Small intestine (tissue), 7 donors: ENCODE results near the gene CFAP221. TPM values are rescaled to one million over a fixed set of nuclear protein-coding genes. Genes with fewer than 3 reads are reported as not detected.

Experiments used
- DNase-seq, 2 donors: peaks; one replicate each; pipeline versions ENCODE4 v3.0.0 to v3.0.0-alpha.2; 2013
- FAIRE-seq: peaks from 2 replicates; lab custom pipeline; 2012; peaks lifted over from hg19 to GRCh38; lab: Jason Lieb, UNC
- H3K27ac ChIP-seq, 3 donors: one replicate each; pipeline ENCODE4 v1.5.1; 2013; ENCODE audit warnings: low read length in 2 of 3, mild to moderate bottlenecking in 2 of 3, control low read depth in 1 of 3, inconsistent platforms in 1 of 3, low read depth in 1 of 3, moderate library complexity in 1 of 3
- H3K27me3 ChIP-seq, 3 donors: one replicate each; pipeline ENCODE4 v1.6.1; 2013; ENCODE audit warnings: low read length in 3 of 3, inconsistent platforms in 1 of 3; ENCODE audit not compliant: control insufficient read depth in 3 of 3, insufficient read depth in 3 of 3
- H3K36me3 ChIP-seq, 3 donors: one replicate each; pipeline ENCODE4 v1.6.1; 2013; ENCODE audit warnings: low read length in 3 of 3, inconsistent platforms in 1 of 3, low read depth in 1 of 3, mild to moderate bottlenecking in 1 of 3, moderate library complexity in 1 of 3; ENCODE audit not compliant: control insufficient read depth in 3 of 3, insufficient read depth in 2 of 3
- H3K4me1 ChIP-seq, 3 donors: one replicate each; pipeline ENCODE4 v1.6.1; 2013; ENCODE audit warnings: low read length in 2 of 3, inconsistent platforms in 1 of 3, low read depth in 1 of 3, mild to moderate bottlenecking in 1 of 3, moderate library complexity in 1 of 3; ENCODE audit not compliant: control insufficient read depth in 3 of 3, insufficient read depth in 2 of 3
- H3K4me3 ChIP-seq, 3 donors: one replicate each; pipeline ENCODE4 v1.5.1; 2013; ENCODE audit warnings: low read length in 3 of 3, control low read depth in 1 of 3, inconsistent platforms in 1 of 3, low read depth in 1 of 3, mild to moderate bottlenecking in 1 of 3, moderate library complexity in 1 of 3
- H3K9me3 ChIP-seq, 2 donors: one replicate each; pipeline ENCODE4 v1.6.1; 2013; ENCODE audit warnings: low read depth in 1 of 2, low read length in 1 of 2; ENCODE audit not compliant: control insufficient read depth in 2 of 2, insufficient read depth in 1 of 2
- WGBS, 3 donors: extraction: QIAGEN DNeasy Blood & Tissue Kit; methylation state at CpG; one replicate each; pipeline ENCODE4 v1.1.7; 2013; 5-methylcytosine and 5-hydroxymethylcytosine counted together
- polyA plus RNA-seq, 4 donors: library from polyadenylated mRNA; stranded (reverse) in 3 of 4; unstranded in 1 of 4; fragments of 200-250 nt in 3 of 4; fragments of 120-200 nt in 1 of 4; gene quantifications; one replicate each; pipeline versions ENCODE4 v1.2.1 to v1.2.3, GENCODE V29; 2013
- donor health status: healthy with polysubstance abuse.
- donor health status: control.
- donor health status: control.
- donor health status: Bipolar disorder and iron deficiency.
- donor health status: healthy.

Gene CFAP221
- polyA plus RNA-seq, 4 donors, result 2.2 to 19.4 (median 6.6) TPM

- no peak overlapping the region for H3K27ac ChIP-seq
- H3K27me3 ChIP-seq, result no peaks in the 10 kb centered on the region
- H3K9me3 ChIP-seq, result no peaks in the 10 kb centered on the region
- H3K36me3 ChIP-seq, result peaks cover 0 to 34% (median 0%) of the 10 kb centered on the region in 3 donors
- peaks cover 3 to 23% (median 5%) of the 10 kb centered on the region in 3 donors for H3K4me1 ChIP-seq
- FAIRE-seq, result no peak
- no peak overlapping the region for H3K4me3 ChIP-seq
- no peak for DNase-seq
- WGBS, 3 donors, result 75 to 76% (median 75%) methylated on average over 3 of the region's 3 CpGs
Measured at GRCh38 chr2:119552902-119553301, 8.7 kb downstream of the CFAP221 start.

- H3K27me3 ChIP-seq, result no peaks in the 10 kb centered on the region
- peaks cover 0 to 40% (median 0%) of the 10 kb centered on the region in 3 donors for H3K36me3 ChIP-seq
- H3K4me1 ChIP-seq, result peaks cover 3 to 18% (median 5%) of the 10 kb centered on the region in 3 donors
- no peak overlapping the region for H3K27ac ChIP-seq
- DNase-seq (no peak), FAIRE-seq (no peak)
- no peak overlapping the region for H3K4me3 ChIP-seq
- H3K9me3 ChIP-seq, result no peaks in the 10 kb centered on the region
- WGBS, 3 donors, result 84 to 87% (median 87%) methylated on average over 7 of the region's 7 CpGs
Measured at GRCh38 chr2:119553687-119554344, 9.6 kb downstream of the CFAP221 start.

- Histone ChIP-seq H3K27ac (no peak overlapping the region), H3K4me3 (no peak overlapping the region), H3K9me3 (peaks cover 0 to 8% of the 10 kb centered on the region in 2 donors), H3K27me3 (no peaks in the 10 kb centered on the region), H3K4me1 (peaks cover 0 to 4% (median 0%) of the 10 kb centered on the region in 3 donors), H3K36me3 (peaks cover 0 to 22% (median 0%) of the 10 kb centered on the region in 3 donors)
- DNase-seq (no peak), FAIRE-seq (no peak)
- 63 to 81% (median 78%) methylated on average over 2 of the region's 2 CpGs for WGBS, 3 donors
Measured at GRCh38 chr2:119565481-119565880, 21.2 kb downstream of the CFAP221 start.

GRCh38 chr2:119567292-119567691 is 23.0 kb downstream of the CFAP221 start:
- no peaks in the 10 kb centered on the region for H3K27me3 ChIP-seq
- H3K27ac ChIP-seq, result no peak overlapping the region
- no peak overlapping the region for H3K4me3 ChIP-seq
- H3K4me1 ChIP-seq, result peaks cover 0 to 4% (median 0%) of the 10 kb centered on the region in 3 donors
- DNase-seq (no peak), FAIRE-seq (no peak)
- peaks cover 0 to 23% (median 0%) of the 10 kb centered on the region in 3 donors for H3K36me3 ChIP-seq
- H3K9me3 ChIP-seq, result peaks cover 0 to 8% of the 10 kb centered on the region in 2 donors

GRCh38 chr2:119574108-119574815 is 30.0 kb downstream of the CFAP221 start:
- H3K9me3 ChIP-seq, result peaks cover 0 to 10% of the 10 kb centered on the region in 2 donors
- FAIRE-seq (no peak), DNase-seq (peak in 1 of 2 donors; percentile 19)
- H3K4me3 ChIP-seq, result no peak overlapping the region
- peaks cover 0 to 6% (median 3%) of the 10 kb centered on the region in 3 donors for H3K4me1 ChIP-seq
- no peaks in the 10 kb centered on the region for H3K27me3 ChIP-seq
- no peak overlapping the region for H3K27ac ChIP-seq
- 43 to 58% (median 47%) methylated on average over 3 of the region's 3 CpGs for WGBS, 3 donors
- H3K36me3 ChIP-seq, result peaks cover 0 to 15% (median 0%) of the 10 kb centered on the region in 3 donors

- Histone ChIP-seq H3K27ac (no peak overlapping the region), H3K36me3 (peaks cover 0 to 15% (median 0%) of the 10 kb centered on the region in 3 donors), H3K4me1 (peaks cover 2 to 6% (median 3%) of the 10 kb centered on the region in 3 donors), H3K27me3 (no peaks in the 10 kb centered on the region), H3K9me3 (peaks cover 0 to 9% of the 10 kb centered on the region in 2 donors), H3K4me3 (no peak overlapping the region)
- no peak for DNase-seq
- no peak for FAIRE-seq
- WGBS, 3 donors, result 40 to 62% (median 48%) methylated on average over 2 of the region's 2 CpGs
Measured at GRCh38 chr2:119574864-119575263, 30.6 kb downstream of the CFAP221 start.

- Histone ChIP-seq H3K27me3 (no peaks in the 10 kb centered on the region), H3K27ac (no peak overlapping the region), H3K4me1 (peaks cover 3 to 8% (median 6%) of the 10 kb centered on the region in 3 donors), H3K4me3 (no peak overlapping the region), H3K36me3 (peaks cover 0 to 15% (median 0%) of the 10 kb centered on the region in 3 donors), H3K9me3 (peaks cover 0 to 9% of the 10 kb centered on the region in 2 donors)
- no peak for FAIRE-seq
- WGBS, 3 donors, result 73 to 76% (median 76%) methylated on average over 1 of the region's 1 CpG
- no peak for DNase-seq
Measured at GRCh38 chr2:119575439-119575838, 31.2 kb downstream of the CFAP221 start.

- H3K9me3 ChIP-seq, result peaks cover 0 to 17% of the 10 kb centered on the region in 2 donors
- peaks cover 0 to 20% (median 0%) of the 10 kb centered on the region in 3 donors for H3K36me3 ChIP-seq
- H3K27ac ChIP-seq, result peak overlapping the region in 1 of 3 donors; percentile 60
- FAIRE-seq, result no peak
- 46 to 56% (median 53%) methylated on average over 7 of the region's 7 CpGs for WGBS, 3 donors
- H3K4me3 ChIP-seq, result no peak overlapping the region
- peak; percentile 23 to 46 for DNase-seq
- peaks cover 3 to 16% (median 6%) of the 10 kb centered on the region in 3 donors for H3K4me1 ChIP-seq
- no peaks in the 10 kb centered on the region for H3K27me3 ChIP-seq
Measured at GRCh38 chr2:119579424-119580295, 35.4 kb downstream of the CFAP221 start.
